SHP77 (cell line): ENCODE data around the gene FMO3.

ENCODE experiments used
- DNase-seq, 2 experiments: peaks; one replicate each; lab custom pipeline; 2025; lab: John Stamatoyannopoulos, UW

Gene FMO3

DNA sequence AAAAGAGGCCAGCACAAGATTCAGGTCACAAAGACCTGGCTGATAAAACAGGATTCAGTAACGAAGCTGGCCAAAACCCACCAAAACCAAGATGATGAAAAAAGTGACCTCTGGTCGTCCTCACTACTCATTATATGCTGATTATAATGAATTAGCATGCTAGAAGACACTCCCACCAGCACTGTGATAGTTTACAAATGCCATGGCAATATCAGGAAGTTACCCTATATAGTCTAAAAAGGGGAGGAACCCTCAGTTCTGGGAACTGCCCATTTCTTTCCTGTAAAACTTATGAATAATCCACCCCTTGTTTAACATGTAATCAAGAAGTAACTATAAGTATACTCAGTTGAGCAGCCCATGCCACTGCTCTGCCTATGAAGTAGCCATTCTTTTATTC lies 68.4 kb downstream of the FMO3 start:
- DNase-seq = no peak

DNA sequence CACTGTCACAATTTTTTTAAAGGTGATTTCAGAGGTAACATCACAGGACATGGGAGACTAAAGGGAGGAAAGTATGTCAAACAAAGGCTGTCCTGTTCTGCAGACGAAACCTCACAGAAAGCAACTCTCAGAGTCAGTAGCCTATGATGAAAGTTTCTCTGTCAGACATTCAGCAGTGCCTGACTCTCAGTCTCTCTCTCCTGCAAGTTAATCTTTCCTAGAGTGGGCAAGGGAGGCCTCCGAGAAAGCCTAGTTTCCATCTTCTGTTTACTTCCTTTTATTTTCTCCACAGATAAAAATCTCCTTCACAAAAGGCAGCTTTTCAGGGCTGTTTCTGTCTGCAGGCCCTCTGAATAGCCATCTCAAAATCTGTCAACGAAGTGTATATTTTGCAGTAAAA lies 69.5 kb downstream of the FMO3 start:
- DNase-seq = no peak

DNA sequence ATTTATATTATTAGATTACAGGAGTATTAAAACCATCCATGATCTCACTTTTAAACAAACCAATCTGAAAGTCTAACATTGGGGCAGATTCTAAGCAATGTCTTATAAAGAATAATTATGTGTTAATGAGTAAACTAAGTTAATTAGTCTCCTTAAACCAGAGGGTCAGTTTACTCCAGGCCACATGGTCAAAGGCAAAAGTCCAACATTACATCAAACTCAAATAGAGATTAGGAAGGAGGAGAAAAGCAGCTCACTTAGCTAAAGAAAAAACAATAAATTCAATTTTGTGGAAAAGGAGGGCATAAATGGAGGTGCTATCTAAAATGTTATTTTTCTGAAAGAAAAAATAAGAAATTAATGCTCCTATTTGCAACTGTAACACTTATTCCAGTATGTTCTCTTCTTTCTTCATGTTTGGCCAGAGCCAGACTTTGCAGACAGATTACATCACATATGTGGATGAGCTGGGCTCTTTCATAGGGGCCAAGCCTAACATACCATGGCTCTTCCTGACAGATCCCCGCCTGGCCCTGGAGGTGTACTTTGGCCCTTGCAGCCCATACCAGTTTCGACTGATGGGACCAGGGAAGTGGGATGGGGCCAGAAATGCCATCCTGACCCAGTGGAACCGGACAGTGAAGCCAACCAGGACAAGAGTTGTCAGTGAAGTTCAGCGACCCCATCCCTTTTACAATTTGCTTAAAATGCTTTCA lies 70.1 kb downstream of the FMO3 start:
- DNase-seq = no peak

DNA sequence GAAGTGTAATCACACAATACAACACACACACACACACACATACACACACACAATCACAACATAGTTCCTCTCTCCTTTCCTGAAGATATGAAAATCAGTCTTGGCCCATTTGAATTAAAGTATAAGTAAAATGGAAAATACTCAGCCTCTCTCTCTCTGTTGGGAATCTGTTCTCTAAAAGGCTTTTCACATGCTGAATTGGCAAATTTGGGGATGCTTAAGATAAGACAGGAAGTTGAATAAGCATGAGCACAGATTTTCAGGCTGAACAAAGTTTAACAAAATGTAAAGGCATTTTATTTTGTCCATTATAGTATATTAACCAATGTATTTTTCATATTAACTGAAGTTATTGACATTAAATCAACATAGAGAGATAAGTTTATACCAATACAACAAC lies 70.7 kb downstream of the FMO3 start:
- no peak for DNase-seq

DNA sequence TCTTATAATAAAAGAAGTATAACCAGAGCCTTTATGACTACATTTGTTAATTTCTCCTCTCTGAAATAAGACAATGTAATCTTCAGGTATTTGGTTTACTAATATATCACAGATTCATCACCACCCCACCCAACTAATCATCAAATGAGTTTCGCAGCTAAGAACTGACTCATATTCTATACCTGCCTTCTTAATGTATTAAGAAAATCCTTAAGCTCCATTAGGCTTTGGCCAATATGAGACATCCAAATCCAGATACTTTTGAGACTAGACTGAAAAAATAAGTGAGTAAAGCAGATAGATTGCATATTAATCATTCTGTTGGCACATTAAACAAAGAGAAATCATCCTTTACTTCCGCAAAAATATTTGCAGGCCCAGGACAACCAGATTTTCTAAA lies 75.7 kb downstream of the FMO3 start:
- DNase-seq = no peak
